ENCODE measurements around the gene TBL1Y. TPM values are rescaled to one million over a fixed set of nuclear protein-coding genes. Genes with fewer than 3 reads are reported as not detected.

The TBL1Y gene
- polyA plus RNA-seq (0.16 TPM in 1 of 2 replicates, not detected in the other), polyA minus RNA-seq (0.35 TPM in 1 of 2 replicates, not detected in the other)

DNA sequence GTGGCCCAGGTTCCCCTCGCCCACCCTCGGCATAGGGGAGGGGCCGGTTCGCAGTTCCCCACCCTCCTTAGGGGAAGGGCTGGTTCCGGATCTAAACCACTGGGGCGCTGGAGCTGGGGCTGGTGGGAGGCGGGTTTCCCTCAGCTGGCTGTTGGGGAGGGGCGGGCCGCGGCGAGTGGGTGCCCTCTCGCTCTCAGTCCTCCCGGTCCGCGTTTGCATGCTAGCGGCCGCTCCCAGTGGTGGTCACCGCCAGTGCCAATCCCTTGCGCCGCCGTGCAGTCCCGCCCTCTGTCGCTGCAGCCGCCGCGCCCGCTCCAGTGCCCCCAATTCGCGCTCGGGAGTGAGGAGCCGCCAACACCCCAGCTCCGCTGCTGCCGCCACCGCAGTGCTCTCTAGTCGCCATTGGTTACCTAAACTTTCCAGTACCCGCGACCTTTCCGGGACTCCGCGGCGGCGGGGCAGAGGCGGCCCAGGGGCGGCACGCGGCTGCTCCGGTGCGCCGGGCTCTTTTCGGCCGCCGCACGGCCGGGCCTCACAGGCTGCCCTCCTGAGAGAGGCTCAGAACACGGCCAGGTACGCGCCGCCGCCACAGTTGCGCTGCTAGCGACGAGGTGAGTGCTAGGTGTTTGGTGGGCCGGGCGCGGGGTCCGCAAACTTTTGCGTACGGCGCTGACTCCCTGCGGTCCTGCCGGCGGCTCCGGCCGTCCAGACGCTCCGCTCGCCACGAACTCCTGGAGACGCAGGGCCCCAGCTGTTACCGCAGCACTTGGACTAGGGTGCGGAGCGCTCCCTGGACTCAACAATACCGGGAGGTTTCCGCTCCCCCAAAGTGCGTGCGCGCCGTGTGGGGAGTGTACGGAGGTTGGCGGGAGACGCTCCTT lies at the start of gene TBL1Y:
Gene TBL1Y (plus strand): TSS at position 326 of the 881 bp plus-strand sequence. CDS start 114,388 bp downstream, outside the sequence.
- Histone ChIP-seq H3K36me3 (ENCODE audit: insufficient read depth, low read length) (no peaks in the 10 kb centered on the region), H3K4me2 (ENCODE audit: low read length) (peak within 1 kb of the TSS; percentile 25), H4K20me1 (ENCODE audit: insufficient read depth) (no peaks in the 10 kb centered on the region), H3K27me3 (ENCODE audit: insufficient read depth, low read depth, low read length) (peaks cover 19% of the 10 kb centered on the region), H2AFZ (ENCODE audit: low read depth, low read length) (no peak within 1 kb of the TSS), H3K9ac (ENCODE audit: low read length) (peak within 1 kb of the TSS; percentile 23), H3K9me3 (ENCODE audit: low read length) (no peaks in the 10 kb centered on the region), H3K9me2 (ENCODE audit: insufficient read depth, low read length) (no peaks in the 10 kb centered on the region), H3F3A (ENCODE audit: insufficient read depth, low read length, poor library complexity, severe bottlenecking) (no peaks in the 10 kb centered on the region), H3K27ac (ENCODE audit: low read length) (no peak within 1 kb of the TSS), H3K4me3 (ENCODE audit: low read length) (peak within 1 kb of the TSS; percentile 69), H3K79me2 (replicated peaks; ENCODE audit: insufficient read depth, low read length) (no peaks in the 10 kb centered on the region)
- no peak for TF ChIP-seq EP300 (conservative IDR thresholded peaks at IDR 0.05; ENCODE audit: poor library complexity, severe bottlenecking)
- TF ChIP-seq TAF1 (IDR thresholded peaks at IDR 0.05; ENCODE audit: low read depth): no peak
- TF ChIP-seq POLR2AphosphoS5 (IDR thresholded peaks at IDR 0.05): no peak
- TF ChIP-seq MXI1 (conservative IDR thresholded peaks at IDR 0.05; ENCODE audit: poor library complexity, severe bottlenecking): no peak
- TF ChIP-seq, protein P1, sequence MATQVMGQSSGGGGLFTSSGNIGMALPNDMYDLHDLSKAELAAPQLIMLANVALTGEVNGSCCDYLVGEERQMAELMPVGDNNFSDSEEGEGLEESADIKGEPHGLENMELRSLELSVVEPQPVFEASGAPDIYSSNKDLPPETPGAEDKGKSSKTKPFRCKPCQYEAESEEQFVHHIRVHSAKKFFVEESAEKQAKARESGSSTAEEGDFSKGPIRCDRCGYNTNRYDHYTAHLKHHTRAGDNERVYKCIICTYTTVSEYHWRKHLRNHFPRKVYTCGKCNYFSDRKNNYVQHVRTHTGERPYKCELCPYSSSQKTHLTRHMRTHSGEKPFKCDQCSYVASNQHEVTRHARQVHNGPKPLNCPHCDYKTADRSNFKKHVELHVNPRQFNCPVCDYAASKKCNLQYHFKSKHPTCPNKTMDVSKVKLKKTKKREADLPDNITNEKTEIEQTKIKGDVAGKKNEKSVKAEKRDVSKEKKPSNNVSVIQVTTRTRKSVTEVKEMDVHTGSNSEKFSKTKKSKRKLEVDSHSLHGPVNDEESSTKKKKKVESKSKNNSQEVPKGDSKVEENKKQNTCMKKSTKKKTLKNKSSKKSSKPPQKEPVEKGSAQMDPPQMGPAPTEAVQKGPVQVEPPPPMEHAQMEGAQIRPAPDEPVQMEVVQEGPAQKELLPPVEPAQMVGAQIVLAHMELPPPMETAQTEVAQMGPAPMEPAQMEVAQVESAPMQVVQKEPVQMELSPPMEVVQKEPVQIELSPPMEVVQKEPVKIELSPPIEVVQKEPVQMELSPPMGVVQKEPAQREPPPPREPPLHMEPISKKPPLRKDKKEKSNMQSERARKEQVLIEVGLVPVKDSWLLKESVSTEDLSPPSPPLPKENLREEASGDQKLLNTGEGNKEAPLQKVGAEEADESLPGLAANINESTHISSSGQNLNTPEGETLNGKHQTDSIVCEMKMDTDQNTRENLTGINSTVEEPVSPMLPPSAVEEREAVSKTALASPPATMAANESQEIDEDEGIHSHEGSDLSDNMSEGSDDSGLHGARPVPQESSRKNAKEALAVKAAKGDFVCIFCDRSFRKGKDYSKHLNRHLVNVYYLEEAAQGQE (IDR thresholded peaks at IDR 0.05; ENCODE audit: borderline replicate concordance): no peak
- no peak for TF ChIP-seq SMC3 (conservative IDR thresholded peaks at IDR 0.05; ENCODE audit: poor library complexity)
- TF ChIP-seq EZH2 (IDR thresholded peaks at IDR 0.05; ENCODE audit: borderline replicate concordance, insufficient read depth, low read length, poor library complexity, severe bottlenecking): no peak
- no peak for TF ChIP-seq RAD21 (conservative IDR thresholded peaks at IDR 0.05)
- TF ChIP-seq, protein P2, sequence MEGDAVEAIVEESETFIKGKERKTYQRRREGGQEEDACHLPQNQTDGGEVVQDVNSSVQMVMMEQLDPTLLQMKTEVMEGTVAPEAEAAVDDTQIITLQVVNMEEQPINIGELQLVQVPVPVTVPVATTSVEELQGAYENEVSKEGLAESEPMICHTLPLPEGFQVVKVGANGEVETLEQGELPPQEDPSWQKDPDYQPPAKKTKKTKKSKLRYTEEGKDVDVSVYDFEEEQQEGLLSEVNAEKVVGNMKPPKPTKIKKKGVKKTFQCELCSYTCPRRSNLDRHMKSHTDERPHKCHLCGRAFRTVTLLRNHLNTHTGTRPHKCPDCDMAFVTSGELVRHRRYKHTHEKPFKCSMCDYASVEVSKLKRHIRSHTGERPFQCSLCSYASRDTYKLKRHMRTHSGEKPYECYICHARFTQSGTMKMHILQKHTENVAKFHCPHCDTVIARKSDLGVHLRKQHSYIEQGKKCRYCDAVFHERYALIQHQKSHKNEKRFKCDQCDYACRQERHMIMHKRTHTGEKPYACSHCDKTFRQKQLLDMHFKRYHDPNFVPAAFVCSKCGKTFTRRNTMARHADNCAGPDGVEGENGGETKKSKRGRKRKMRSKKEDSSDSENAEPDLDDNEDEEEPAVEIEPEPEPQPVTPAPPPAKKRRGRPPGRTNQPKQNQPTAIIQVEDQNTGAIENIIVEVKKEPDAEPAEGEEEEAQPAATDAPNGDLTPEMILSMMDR (IDR thresholded peaks at IDR 0.05; ENCODE audit: poor library complexity, severe bottlenecking): no peak

DNA sequence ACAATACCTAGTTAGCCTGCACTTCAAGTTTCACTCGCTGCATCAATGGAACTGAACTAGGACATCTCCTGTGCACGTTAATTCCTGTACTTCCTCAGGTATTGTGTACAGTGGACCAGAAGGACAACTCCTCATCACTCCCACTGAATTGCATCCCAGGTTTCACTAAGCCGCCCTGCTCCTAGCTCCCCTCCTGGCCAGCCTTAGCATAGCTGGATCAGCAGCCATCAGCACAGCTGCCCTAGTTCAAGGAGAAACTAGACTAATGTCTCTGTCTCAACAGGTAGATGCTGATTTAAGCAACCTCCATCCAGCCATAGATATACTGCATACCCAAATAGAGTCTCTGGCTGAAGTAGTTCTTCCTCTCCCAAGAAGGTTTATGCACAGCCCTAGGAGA lies 16.0 kb upstream of the TBL1Y start:
- H3K27ac ChIP-seq (ENCODE audit: low read length): no peak overlapping the region
- no peaks in the 10 kb centered on the region for H3K27me3 ChIP-seq (ENCODE audit: insufficient read depth, low read depth, low read length)
- H2AFZ ChIP-seq (ENCODE audit: low read depth, low read length): no peak overlapping the region
- H3F3A ChIP-seq (ENCODE audit: insufficient read depth, low read length, poor library complexity, severe bottlenecking): no peaks in the 10 kb centered on the region
- no peaks in the 10 kb centered on the region for H3K36me3 ChIP-seq (ENCODE audit: insufficient read depth, low read length)
- H3K9ac ChIP-seq (ENCODE audit: low read length): no peak overlapping the region
- H3K9me3 ChIP-seq (ENCODE audit: low read length): no peaks in the 10 kb centered on the region
- no peak overlapping the region for H3K4me3 ChIP-seq (ENCODE audit: low read length)
- TF ChIP-seq, protein P2 (IDR thresholded peaks at IDR 0.05; ENCODE audit: poor library complexity, severe bottlenecking): no peak
- no peak for TF ChIP-seq POLR2AphosphoS5 (IDR thresholded peaks at IDR 0.05)
- TF ChIP-seq MXI1 (conservative IDR thresholded peaks at IDR 0.05; ENCODE audit: poor library complexity, severe bottlenecking): no peak
- TF ChIP-seq, protein P1 (IDR thresholded peaks at IDR 0.05; ENCODE audit: borderline replicate concordance): no peak
- TF ChIP-seq EP300 (conservative IDR thresholded peaks at IDR 0.05; ENCODE audit: poor library complexity, severe bottlenecking): no peak
- TF ChIP-seq EZH2 (IDR thresholded peaks at IDR 0.05; ENCODE audit: borderline replicate concordance, insufficient read depth, low read length, poor library complexity, severe bottlenecking): no peak
- no peak for TF ChIP-seq SMC3 (conservative IDR thresholded peaks at IDR 0.05; ENCODE audit: poor library complexity)
- TF ChIP-seq RAD21 (conservative IDR thresholded peaks at IDR 0.05): no peak
- no peak for TF ChIP-seq TAF1 (IDR thresholded peaks at IDR 0.05; ENCODE audit: low read depth)
- H3K9me2 ChIP-seq (ENCODE audit: insufficient read depth, low read length): no peaks in the 10 kb centered on the region
- H3K4me2 ChIP-seq (ENCODE audit: low read length): no peak overlapping the region
- H3K79me2 ChIP-seq (replicated peaks; ENCODE audit: insufficient read depth, low read length): no peaks in the 10 kb centered on the region
- no peaks in the 10 kb centered on the region for H4K20me1 ChIP-seq (ENCODE audit: insufficient read depth)

Data from neural cell (in vitro differentiated cells).